D721Med (cell line): ENCODE data around the gene SLC44A5.

Experiments used
- DNase-seq: peaks from one replicate; pipeline ENCODE4 v3.0.0; 2011; ENCODE audit warnings: low spot score; ENCODE audit not compliant: insufficient read length
- FAIRE-seq: peaks from 2 replicates; lab custom pipeline; 2011; peaks lifted over from hg19 to GRCh38; lab: Jason Lieb, UNC
- CTCF ChIP-seq: IDR thresholded peaks from 2 replicates; pipeline ENCODE4 v1.5.1; 2012; ENCODE audit warnings: mild to moderate bottlenecking, control low read depth; ENCODE audit not compliant: insufficient read depth; ENCODE audit errors: missing control alignments

SLC44A5 gene

GRCh38 chr1:75475696-75476095 lies 135.2 kb downstream of the SLC44A5 start:
- DNase-seq (peak; percentile 41), FAIRE-seq (peak; percentile 90)
- TF ChIP-seq CTCF = no peak

- no peak for FAIRE-seq
- no peak for TF ChIP-seq CTCF
- DNase-seq = no peak
Measured at GRCh38 chr1:75472971-75473603, 137.8 kb downstream of the SLC44A5 start.

GRCh38 chr1:75472089-75472970 lies 138.6 kb downstream of the SLC44A5 start:
- FAIRE-seq = no peak
- DNase-seq = no peak
- TF ChIP-seq CTCF = no peak

GRCh38 chr1:75471252-75471651 lies 139.7 kb downstream of the SLC44A5 start:
- DNase-seq (no peak), FAIRE-seq (no peak)
- TF ChIP-seq CTCF = no peak

GRCh38 chr1:75470448-75470847 lies 140.5 kb downstream of the SLC44A5 start:
- no peak for DNase-seq
- FAIRE-seq = no peak
- no peak for TF ChIP-seq CTCF

GRCh38 chr1:75469586-75470173 lies 141.2 kb downstream of the SLC44A5 start:
- TF ChIP-seq CTCF = no peak
- no peak for DNase-seq
- no peak for FAIRE-seq
